H1 (cell line): Measurements from ENCODE around the gene CCDC18. TPM values are rescaled to one million over a fixed set of nuclear protein-coding genes. Genes with fewer than 3 reads are reported as not detected.

Experiments
- KDM1A ChIP-seq: fragments of 200-600, 300-600 bp; sonication (generic); IDR thresholded peaks from 2 replicates; pipeline ENCODE4 v1.7.1; 2016; ENCODE audit warnings: mild to moderate bottlenecking, low read length, borderline replicate concordance
- NANOG ChIP-seq: IDR thresholded peaks from 2 replicates; pipeline ENCODE4 v1.6.1; 2011; ENCODE audit warnings: low read length, low read depth, mild to moderate bottlenecking, inconsistent platforms; ENCODE audit not compliant: insufficient read depth, poor library complexity, severe bottlenecking
- POLR2AphosphoS5 ChIP-seq: IDR thresholded peaks from 2 replicates; pipeline ENCODE4 v1.6.1; 2011; ENCODE audit warnings: low read depth, low read length
- polyA plus RNA-seq, 7 experiments: library from polyadenylated mRNA; depleted of rRNA in 3 of 7; stranded (reverse) in 5 of 7; unstranded in 2 of 7; fragments of >200 nt in 5 of 7; fragments of 200-250 nt in 2 of 7; gene quantifications; 1 replicate in 5 of 7; 2 replicates in 1 of 7; 4 replicates in 1 of 7; pipeline versions ENCODE4 v1.2.1 to v1.2.3, GENCODE V29; 2011 to 2013; ENCODE audit warnings: missing spikeins in 2 of 7, mixed read lengths in 2 of 7
- total RNA-seq: library from RNA; stranded (reverse); fragmentation: NEBNext Ultra II Directional; extraction: Animal tissue kit (Norgen Biotek cat#: 25700); gene quantifications from 2 replicates; pipeline ENCODE4 v1.2.1, GENCODE V29; 2021

CCDC18 gene
- total and polyA plus RNA-seq, 2 of the 8 experiments (the other 6 are each of a cell fraction or from before 2014, with no cell fraction given), result 3.0 to 21.2 TPM

- TF ChIP-seq NANOG, result no peak
- TF ChIP-seq POLR2AphosphoS5, result no peak
- no peak for TF ChIP-seq KDM1A
These were observed 64.0 kb downstream of the CCDC18 start (continued) for GRCh38 chr1:93244298-93245069.
